ENCODE measurements around the gene SPCS3.

Gene SPCS3

GRCh38 chr4:176354884-176355283 lies 35.1 kb downstream of the SPCS3 start:
- DNase-seq: no peak

- no peak for DNase-seq
Measured at GRCh38 chr4:176357359-176358082, 37.8 kb downstream of the SPCS3 start.

- DNase-seq: no peak
Measured at GRCh38 chr4:176358083-176358469, 38.3 kb downstream of the SPCS3 start.

- DNase-seq: no peak
Measured at GRCh38 chr4:176359590-176359989, 39.8 kb downstream of the SPCS3 start.

GRCh38 chr4:176360446-176360845 lies 40.7 kb downstream of the SPCS3 start:
- no peak for DNase-seq

GRCh38 chr4:176363072-176363471 lies 43.3 kb downstream of the SPCS3 start:
- DNase-seq: no peak

- DNase-seq: no peak
Measured at GRCh38 chr4:176367771-176368465, 48.2 kb downstream of the SPCS3 start.

- no peak for DNase-seq
Measured at GRCh38 chr4:176376032-176376614, 56.4 kb downstream of the SPCS3 start.

GRCh38 chr4:176377780-176378179 lies 58.0 kb downstream of the SPCS3 start:
- DNase-seq: no peak

- no peak for DNase-seq
Measured at GRCh38 chr4:176380352-176381157, 60.8 kb downstream of the SPCS3 start.

All from T-helper 9 cell (primary cell).